Measurements from ENCODE around the gene NTS.
A peak's percentile ranks its signal among the peaks of the same experiment; 100 is the strongest.

NTS gene

GRCh38 chr12:85874031-85874461 is at the start of gene NTS:
Gene NTS, plus strand, starts transcription at chr12:85874295. Its CDS starts 109 bp downstream, at chr12:85874404.
- H3K4me3 ChIP-seq (ENCODE audit: low read depth, low read length): no peak within 1 kb of the TSS
- DNase-seq (ENCODE audit: low read depth): peak; percentile 60
- TF ChIP-seq MYC (IDR thresholded peaks at IDR 0.05; ENCODE audit: low read depth, low read length): 0 out of 2 replicates have a peak, but pooled peaks have one; percentile 40
- peak; percentile 34 for TF ChIP-seq CTCF (IDR thresholded peaks at IDR 0.05; ENCODE audit: low read depth, low read length)
- TF ChIP-seq MAX (IDR thresholded peaks at IDR 0.05; ENCODE audit: low read depth, low read length): no peak
- no peak for TF ChIP-seq POLR2A (IDR thresholded peaks at IDR 0.05; ENCODE audit: extremely low read depth, insufficient read length)

GRCh38 chr12:85825746-85826145 is 48.3 kb upstream of the NTS start:
- TF ChIP-seq MYC (IDR thresholded peaks at IDR 0.05; ENCODE audit: low read depth, low read length) (no peak), CTCF (IDR thresholded peaks at IDR 0.05; ENCODE audit: low read depth, low read length) (no peak), MAX (IDR thresholded peaks at IDR 0.05; ENCODE audit: low read depth, low read length) (no peak), POLR2A (IDR thresholded peaks at IDR 0.05; ENCODE audit: extremely low read depth, insufficient read length) (no peak)
- no peak overlapping the region for H3K4me3 ChIP-seq (ENCODE audit: low read depth, low read length)
- no peak for DNase-seq (ENCODE audit: low read depth)

GRCh38 chr12:85828576-85828975 is 45.5 kb upstream of the NTS start:
- TF ChIP-seq MYC (IDR thresholded peaks at IDR 0.05; ENCODE audit: low read depth, low read length): no peak
- no peak for TF ChIP-seq MAX (IDR thresholded peaks at IDR 0.05; ENCODE audit: low read depth, low read length)
- no peak for TF ChIP-seq CTCF (IDR thresholded peaks at IDR 0.05; ENCODE audit: low read depth, low read length)
- no peak for TF ChIP-seq POLR2A (IDR thresholded peaks at IDR 0.05; ENCODE audit: extremely low read depth, insufficient read length)
- no peak for DNase-seq (ENCODE audit: low read depth)
- no peak overlapping the region for H3K4me3 ChIP-seq (ENCODE audit: low read depth, low read length)

GRCh38 chr12:85829391-85829790 is 44.7 kb upstream of the NTS start:
- H3K4me3 ChIP-seq (ENCODE audit: low read depth, low read length): no peak overlapping the region
- TF ChIP-seq POLR2A (IDR thresholded peaks at IDR 0.05; ENCODE audit: extremely low read depth, insufficient read length) (no peak), MYC (IDR thresholded peaks at IDR 0.05; ENCODE audit: low read depth, low read length) (no peak), MAX (IDR thresholded peaks at IDR 0.05; ENCODE audit: low read depth, low read length) (no peak), CTCF (IDR thresholded peaks at IDR 0.05; ENCODE audit: low read depth, low read length) (no peak)
- DNase-seq (ENCODE audit: low read depth): no peak

- DNase-seq (ENCODE audit: low read depth): no peak
- no peak for TF ChIP-seq POLR2A (IDR thresholded peaks at IDR 0.05; ENCODE audit: extremely low read depth, insufficient read length)
- no peak for TF ChIP-seq MYC (IDR thresholded peaks at IDR 0.05; ENCODE audit: low read depth, low read length)
- TF ChIP-seq CTCF (IDR thresholded peaks at IDR 0.05; ENCODE audit: low read depth, low read length): no peak
- no peak for TF ChIP-seq MAX (IDR thresholded peaks at IDR 0.05; ENCODE audit: low read depth, low read length)
- H3K4me3 ChIP-seq (ENCODE audit: low read depth, low read length): no peak overlapping the region
These were observed 42.6 kb upstream of the NTS start for GRCh38 chr12:85831327-85831990.
